Upper lobe of left lung (tissue), 6 donors: ENCODE data around the gene TTLL4. TPM values are rescaled to one million over a fixed set of nuclear protein-coding genes. Genes with fewer than 3 reads are reported as not detected.
A peak's percentile ranks its signal among the peaks of the same experiment; 100 is the strongest.

Experiments used
- ATAC-seq, 2 donors: fragments of 200-7000 bp; cut with Tn5 transposase; one replicate each; pipeline ENCODE4 v1.9.1; 2022; ENCODE audit warnings: mild to moderate bottlenecking in 2 of 2, moderate library complexity in 2 of 2; ENCODE audit not compliant: low FRiP score in 2 of 2
- DNase-seq, 2 donors: peaks; one replicate each; pipeline ENCODE4 v3.0.0-alpha.2; 2019 to 2020
- H3K27ac ChIP-seq, 4 donors: fragments of 200-600 bp; sonication (generic); one replicate each; pipeline ENCODE4 v1.5.1; 2016 to 2019
- H3K27me3 ChIP-seq, 4 donors: fragments of 200-600 bp; sonication (generic); one replicate each; pipeline ENCODE4 v1.5.1; 2017 to 2019
- H3K36me3 ChIP-seq, 4 donors: fragments of 200-600 bp; sonication (generic); one replicate each; pipeline ENCODE4 v1.5.1; 2016 to 2019
- H3K4me1 ChIP-seq, 4 donors: fragments of 200-600 bp; sonication (generic); one replicate each; pipeline ENCODE4 v1.5.1; 2018 to 2019
- H3K4me3 ChIP-seq, 4 donors: fragments of 200-600 bp; sonication (generic); one replicate each; pipeline ENCODE4 v1.5.1; 2017 to 2019; ENCODE audit warnings: mild to moderate bottlenecking in 2 of 4, moderate library complexity in 1 of 4
- H3K9me3 ChIP-seq, 4 donors: fragments of 200-600 bp; sonication (generic); one replicate each; pipeline ENCODE4 v1.5.1; 2018 to 2019
- CTCF ChIP-seq, 6 experiments: fragments of 450-650 bp in 4 of 6; fragments of 200-600 bp in 2 of 6; sonication (generic) in 2 of 6; IDR thresholded peaks; one replicate each; pipeline ENCODE4 v1.5.1; 2016 to 2019; ENCODE audit warnings: antibody characterized with exemption in 6 of 6
- EP300 ChIP-seq, 4 donors: sonication (generic); formaldehyde crosslinking; IDR thresholded peaks; one replicate each; pipeline ENCODE4 v1.5.1; 2017; ENCODE audit warnings: antibody characterized with exemption in 4 of 4, control low read depth in 2 of 4
- POLR2A ChIP-seq, 4 donors: fragments of 450-650 bp; IDR thresholded peaks; one replicate each; pipeline ENCODE4 v1.5.1; 2016 to 2017; ENCODE audit warnings: antibody characterized with exemption in 4 of 4, mild to moderate bottlenecking in 2 of 4
- POLR2AphosphoS5 ChIP-seq, 2 donors: sonication (generic); formaldehyde crosslinking; IDR thresholded peaks; one replicate each; pipeline ENCODE4 v1.5.1; 2017; ENCODE audit warnings: antibody characterized with exemption in 2 of 2
- WGBS, 2 donors: methylation state at CpG; one replicate each; pipeline ENCODE4 v1.1.5; 2017 to 2018; 5-methylcytosine and 5-hydroxymethylcytosine counted together
- total RNA-seq, 6 donors: library from RNA; depleted of rRNA in 4 of 6; stranded (reverse); fragments of >200 nt in 4 of 6; gene quantifications; one replicate each; pipeline versions ENCODE4 v1.1.0 to v1.2.1, GENCODE V29; 2016 to 2021
- donor health status: DM: no; HTN: no; CAD: no; lungs with moderate emphysema.
- donor health status: DM: no; HTN: yes; CAD: no; lungs with severe emphysema.

Gene TTLL4
- total RNA-seq, 6 donors from 2014 or later, result 21.1 to 46.1 (median 31.7) TPM

- no peaks in the 10 kb centered on the region for H3K27me3 ChIP-seq
- peak in 1 of 4 donors; percentile 55 for TF ChIP-seq POLR2A (IDR thresholded peaks at IDR 0.05)
- TF ChIP-seq CTCF (IDR thresholded peaks at IDR 0.05), result no peak
- TF ChIP-seq POLR2AphosphoS5 (IDR thresholded peaks at IDR 0.05), result peak; percentile 61 to 75
- TF ChIP-seq EP300 (IDR thresholded peaks at IDR 0.05), result peak in 1 of 4 donors; percentile 26
- H3K36me3 ChIP-seq, result peaks cover 14 to 87% (median 48%) of the 10 kb centered on the region in 4 donors
- H3K4me3 ChIP-seq, result no peak overlapping the region
- H3K4me1 ChIP-seq, result peaks cover 0 to 11% (median 2%) of the 10 kb centered on the region in 4 donors
- WGBS, 2 donors, result 56 to 68% methylated on average over 5 of the region's 5 CpGs
- H3K9me3 ChIP-seq, result no peaks in the 10 kb centered on the region
- peak overlapping the region in 2 of 4 donors; percentile 71 to 73 for H3K27ac ChIP-seq
- ATAC-seq, result peak; percentile 69 to 87
- DNase-seq, result peak in 1 of 2 donors; percentile 76
Measured at GRCh38 chr2:218745160-218745558, 34.5 kb downstream of the TTLL4 start.

GRCh38 chr2:218745559-218746469 is 35.2 kb downstream of the TTLL4 start:
- peaks cover 0 to 11% (median 2%) of the 10 kb centered on the region in 4 donors for H3K4me1 ChIP-seq
- H3K9me3 ChIP-seq, result no peaks in the 10 kb centered on the region
- H3K36me3 ChIP-seq, result peaks cover 14 to 88% (median 49%) of the 10 kb centered on the region in 4 donors
- H3K4me3 ChIP-seq, result no peak overlapping the region
- DNase-seq, result no peak
- TF ChIP-seq CTCF (IDR thresholded peaks at IDR 0.05) (no peak), EP300 (IDR thresholded peaks at IDR 0.05) (no peak), POLR2AphosphoS5 (IDR thresholded peaks at IDR 0.05) (no peak), POLR2A (IDR thresholded peaks at IDR 0.05) (no peak)
- H3K27me3 ChIP-seq, result no peaks in the 10 kb centered on the region
- H3K27ac ChIP-seq, result peak overlapping the region in 2 of 4 donors; percentile 71 to 73
- ATAC-seq, result peak; percentile 15 to 21
- 89 to 91% methylated on average over 9 to 10 of the region's 10 CpGs for WGBS, 2 donors

- DNase-seq, result no peak
- peaks cover 0 to 11% (median 2%) of the 10 kb centered on the region in 4 donors for H3K4me1 ChIP-seq
- TF ChIP-seq POLR2A (IDR thresholded peaks at IDR 0.05) (no peak), POLR2AphosphoS5 (IDR thresholded peaks at IDR 0.05) (no peak), CTCF (IDR thresholded peaks at IDR 0.05) (no peak), EP300 (IDR thresholded peaks at IDR 0.05) (no peak)
- no peaks in the 10 kb centered on the region for H3K9me3 ChIP-seq
- no peak overlapping the region for H3K27ac ChIP-seq
- peaks cover 18 to 86% (median 46%) of the 10 kb centered on the region in 4 donors for H3K36me3 ChIP-seq
- no peak for ATAC-seq
- no peaks in the 10 kb centered on the region for H3K27me3 ChIP-seq
- 100% methylated on average over 1 of the region's 1 CpG for WGBS, 2 donors
- no peak overlapping the region for H3K4me3 ChIP-seq
Measured at GRCh38 chr2:218746470-218746795, 35.8 kb downstream of the TTLL4 start.

GRCh38 chr2:218746960-218747359 is 36.3 kb downstream of the TTLL4 start:
- TF ChIP-seq EP300 (IDR thresholded peaks at IDR 0.05) (no peak), CTCF (IDR thresholded peaks at IDR 0.05) (no peak), POLR2A (IDR thresholded peaks at IDR 0.05) (no peak), POLR2AphosphoS5 (IDR thresholded peaks at IDR 0.05) (no peak)
- Histone ChIP-seq H3K27me3 (no peaks in the 10 kb centered on the region), H3K27ac (no peak overlapping the region), H3K36me3 (peaks cover 20 to 84% (median 46%) of the 10 kb centered on the region in 4 donors), H3K4me1 (peaks cover 0 to 11% (median 2%) of the 10 kb centered on the region in 4 donors), H3K9me3 (no peaks in the 10 kb centered on the region), H3K4me3 (no peak overlapping the region)
- no peak for DNase-seq
- no peak for ATAC-seq
- WGBS, 2 donors, result 94 to 97% methylated on average over 9 to 10 of the region's 10 CpGs
